ENCODE results near the gene MOV10.

GRCh38 chr1:112713466-112714312 lies 39.2 kb downstream of the MOV10 start:
- TF ChIP-seq, protein P1, sequence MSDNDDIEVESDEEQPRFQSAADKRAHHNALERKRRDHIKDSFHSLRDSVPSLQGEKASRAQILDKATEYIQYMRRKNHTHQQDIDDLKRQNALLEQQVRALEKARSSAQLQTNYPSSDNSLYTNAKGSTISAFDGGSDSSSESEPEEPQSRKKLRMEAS (IDR thresholded peaks at IDR 0.05; ENCODE audit: low read depth) = no peak
- no peak for TF ChIP-seq TEAD4 (IDR thresholded peaks at IDR 0.05; ENCODE audit: borderline replicate concordance, insufficient read depth)
